Measurements from ENCODE around the gene ZNF574.

The ZNF574 gene

DNA sequence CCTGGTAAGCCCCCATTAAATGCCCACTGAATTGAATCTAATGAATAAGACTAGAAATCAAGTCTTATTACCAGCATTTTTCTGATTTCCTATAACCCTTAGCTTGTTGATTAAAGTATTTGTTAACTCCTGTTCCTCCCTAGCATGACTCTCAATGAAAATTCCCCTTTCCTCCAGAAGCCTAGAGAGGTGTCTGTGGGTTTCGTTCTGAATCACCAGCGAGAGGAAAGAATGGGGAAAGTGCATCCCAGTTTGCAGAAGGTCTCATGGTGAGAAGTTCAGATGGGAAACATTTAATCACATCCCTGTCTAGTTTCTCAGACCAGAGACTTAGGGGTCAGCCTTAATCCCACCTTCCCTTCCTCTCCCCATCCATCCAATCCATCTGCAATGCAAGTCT is 29.4 kb downstream of the ZNF574 start:
- no peak for DNase-seq

DNA sequence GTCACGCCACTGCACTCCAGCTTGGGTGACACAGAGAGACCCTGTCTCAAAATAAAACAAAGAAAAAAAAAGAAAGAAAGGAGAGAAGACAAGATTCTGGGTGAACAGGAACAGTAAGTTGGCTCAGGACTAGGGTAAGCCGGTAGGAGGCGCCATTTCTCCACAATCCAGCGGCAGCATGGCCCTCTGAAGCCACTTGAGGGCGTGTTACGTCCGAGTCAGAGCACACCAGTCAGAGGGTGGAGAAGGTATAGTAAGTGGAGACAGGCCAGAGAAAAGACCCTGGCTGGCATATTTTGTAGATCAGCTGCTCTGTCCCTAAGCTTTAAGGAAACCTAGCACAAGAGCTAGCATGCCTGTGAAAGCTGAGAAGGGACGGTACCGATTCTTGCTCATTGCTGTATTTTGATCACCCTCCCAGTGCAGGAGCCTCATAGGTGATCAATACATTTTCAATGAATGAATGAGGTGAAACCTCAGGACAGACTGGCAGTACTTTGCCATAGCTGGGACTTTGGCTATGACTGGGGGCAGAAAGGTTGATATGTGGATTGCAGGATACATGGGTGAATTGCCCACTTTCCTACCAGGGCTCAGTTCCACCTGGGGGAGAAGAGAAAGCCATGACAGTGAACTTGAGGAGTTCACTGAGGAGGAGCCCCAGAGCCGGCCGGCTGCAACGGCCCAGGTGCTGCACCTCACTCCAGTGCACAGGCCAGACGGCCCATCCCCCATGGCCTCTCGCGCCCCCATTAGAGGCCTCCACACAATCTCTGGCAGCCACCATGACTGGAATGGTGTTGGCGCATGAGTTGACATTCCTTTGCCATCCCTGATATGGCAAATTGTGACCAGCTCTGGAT is 32.8 kb downstream of the ZNF574 start:
- DNase-seq: peak; percentile 86

DNA sequence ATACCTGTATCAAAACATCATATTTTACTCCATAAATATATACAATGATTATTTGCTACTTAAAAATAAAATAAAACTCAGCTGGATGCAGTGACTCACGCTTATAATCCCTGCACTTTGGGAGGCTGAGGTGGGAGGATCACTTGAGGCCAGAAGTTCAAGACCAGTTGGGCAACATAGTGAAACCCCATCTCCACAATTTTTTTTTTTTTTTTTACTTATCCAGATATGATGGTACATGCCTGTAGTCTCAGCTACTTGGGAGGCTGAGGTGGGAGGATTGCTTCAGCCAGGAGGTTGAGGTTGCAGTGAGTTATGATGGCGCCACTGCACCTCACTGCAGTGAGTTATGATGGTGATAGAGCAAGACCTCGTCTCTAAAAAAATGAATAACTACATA is 33.9 kb downstream of the ZNF574 start:
- no peak for DNase-seq

DNA sequence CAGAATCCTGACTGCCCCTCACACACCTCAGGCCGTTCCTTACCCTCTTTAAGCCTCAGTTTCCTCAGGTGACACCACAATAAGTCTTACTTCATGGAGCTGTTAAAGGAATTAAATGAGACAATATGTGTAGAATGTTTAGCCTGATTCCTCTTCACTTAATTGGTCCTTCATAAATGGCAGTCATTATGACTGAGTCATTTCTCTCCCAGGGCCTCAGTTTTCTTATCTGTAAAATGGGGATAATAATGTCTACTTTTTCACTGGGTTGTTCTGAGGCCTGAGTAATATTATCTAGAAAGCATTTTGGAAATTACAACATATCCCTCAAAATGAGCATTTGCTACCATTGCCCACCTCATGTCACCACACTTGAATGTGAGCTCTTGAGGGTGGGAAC is 34.7 kb downstream of the ZNF574 start:
- no peak for DNase-seq

DNA sequence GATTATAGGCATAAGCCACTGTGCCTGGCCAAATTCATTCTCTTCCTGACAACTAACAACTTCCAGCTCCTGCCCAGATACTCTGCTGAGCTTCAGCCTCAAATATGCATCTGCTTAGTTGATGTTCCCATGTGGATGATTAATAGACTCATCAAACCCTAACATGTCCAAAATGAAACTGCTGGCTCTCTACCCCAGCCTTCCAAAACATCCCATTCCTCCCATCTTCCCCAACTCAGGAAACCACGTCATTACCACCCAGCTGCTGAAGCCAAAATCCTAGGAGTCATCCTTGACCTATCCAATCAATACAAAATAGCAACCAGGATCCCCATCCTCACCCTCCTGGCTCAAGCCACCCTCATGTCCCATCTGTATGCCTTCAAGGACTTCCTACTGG is 35.4 kb downstream of the ZNF574 start:
- DNase-seq: peak; percentile 94

DNA sequence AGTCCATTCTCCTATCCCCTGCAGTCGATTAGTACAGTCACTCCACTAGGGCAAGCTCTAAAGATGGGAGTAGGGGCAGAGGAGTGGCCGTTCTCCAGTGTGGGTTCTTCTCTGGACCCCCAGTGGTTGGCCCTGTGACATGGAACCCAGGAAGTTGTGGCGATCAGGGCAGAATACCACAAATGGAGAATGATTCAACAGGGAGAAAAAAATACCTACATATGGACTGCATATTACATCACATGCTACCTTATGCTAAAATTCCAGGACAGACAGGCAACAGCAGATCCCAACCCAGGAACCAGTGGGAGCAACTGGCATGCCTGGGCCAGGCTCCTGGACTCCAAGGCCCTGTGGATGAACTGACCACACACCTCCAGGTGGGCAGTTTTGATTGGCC is 35.8 kb downstream of the ZNF574 start:
- peak; percentile 84 for DNase-seq

GRCh38 chr19:42113641-42114348 is 37.8 kb downstream of the ZNF574 start:
- DNase-seq: peak; percentile 98

DNA sequence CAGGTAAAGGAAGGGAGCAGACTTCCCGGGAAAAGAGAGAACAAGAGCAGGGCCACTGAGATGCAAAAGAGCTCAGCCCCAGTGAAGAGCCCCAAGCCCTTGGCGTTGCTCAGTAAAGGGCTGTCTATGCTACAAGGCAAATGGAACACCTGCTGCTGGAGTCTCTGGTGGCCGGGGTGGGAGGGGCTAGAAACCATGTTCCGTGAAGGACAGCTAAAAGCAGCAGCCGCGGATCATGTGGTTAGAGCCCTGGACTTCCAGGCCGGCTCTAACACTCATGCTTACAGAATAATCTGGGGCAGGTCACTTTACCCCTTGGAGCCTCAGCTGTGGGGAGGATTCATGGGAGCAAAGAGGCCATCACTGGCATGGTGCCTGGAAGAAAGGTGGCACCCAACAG is 38.4 kb downstream of the ZNF574 start:
- no peak for DNase-seq

- no peak for DNase-seq
Measured at GRCh38 chr19:42115219-42115618, 39.3 kb downstream of the ZNF574 start.

DNA sequence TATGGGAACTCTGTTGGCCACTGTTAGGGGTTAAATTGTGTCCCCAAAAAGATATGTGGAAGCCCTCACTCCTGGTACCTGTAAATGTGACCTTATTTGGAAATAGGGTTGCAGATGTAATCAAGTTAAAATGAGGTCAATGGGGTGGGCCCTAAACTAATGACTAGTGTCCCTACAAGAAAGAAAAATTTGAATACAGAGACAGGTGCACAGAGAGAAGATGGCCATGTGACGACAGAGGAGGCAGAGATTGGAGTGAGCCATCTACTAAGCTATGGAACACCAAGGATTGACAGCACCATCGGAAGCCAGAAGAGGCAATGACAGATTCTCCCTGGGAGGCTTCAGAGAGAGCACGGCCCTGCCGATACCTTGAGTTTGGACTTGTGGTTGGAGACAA is 39.7 kb downstream of the ZNF574 start:
- DNase-seq: no peak

DNA sequence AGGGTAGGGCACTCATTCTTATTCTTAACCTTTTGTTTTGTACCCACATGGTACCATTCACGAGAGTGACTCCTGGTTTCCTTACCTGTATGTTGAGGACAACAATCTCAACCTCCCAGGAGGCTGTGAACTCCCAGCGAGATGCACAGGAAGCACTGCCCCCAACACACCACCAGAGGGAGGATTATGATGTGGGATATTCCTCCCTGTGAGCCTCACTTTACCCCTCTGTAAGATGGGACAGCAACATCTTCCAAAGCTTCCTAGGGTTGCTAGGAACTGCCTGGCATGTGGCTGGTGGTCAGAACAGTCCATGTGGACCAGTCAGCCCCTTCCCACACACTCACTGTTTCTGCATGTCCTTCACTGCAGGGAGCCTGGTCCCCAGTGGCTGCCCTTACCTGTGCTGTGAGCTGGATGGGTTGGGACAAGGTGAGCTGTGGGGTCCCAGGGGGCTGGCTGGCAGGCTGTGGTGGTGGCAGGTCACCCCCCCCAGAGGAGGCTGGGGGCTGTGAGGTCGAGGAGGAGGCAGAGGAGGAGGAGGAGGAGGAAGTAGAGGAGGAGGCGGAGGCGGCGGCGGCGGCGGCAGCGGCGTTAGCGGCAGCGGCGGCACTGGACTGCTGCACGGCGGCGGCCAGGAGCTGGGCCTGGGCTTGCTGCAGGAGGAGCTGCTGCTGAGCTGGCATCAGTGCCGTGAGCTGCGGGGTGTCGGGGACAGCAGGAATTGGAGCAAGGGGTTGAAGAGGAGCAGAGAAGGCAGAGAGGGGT is 40.5 kb downstream of the ZNF574 start:
- DNase-seq: no peak

- no peak for DNase-seq
Measured at GRCh38 chr19:42117076-42117475, 41.1 kb downstream of the ZNF574 start.

- no peak for DNase-seq
Measured at GRCh38 chr19:42120276-42120980, 44.5 kb downstream of the ZNF574 start.

GRCh38 chr19:42121036-42121621 is 45.2 kb downstream of the ZNF574 start:
- DNase-seq: no peak

DNA sequence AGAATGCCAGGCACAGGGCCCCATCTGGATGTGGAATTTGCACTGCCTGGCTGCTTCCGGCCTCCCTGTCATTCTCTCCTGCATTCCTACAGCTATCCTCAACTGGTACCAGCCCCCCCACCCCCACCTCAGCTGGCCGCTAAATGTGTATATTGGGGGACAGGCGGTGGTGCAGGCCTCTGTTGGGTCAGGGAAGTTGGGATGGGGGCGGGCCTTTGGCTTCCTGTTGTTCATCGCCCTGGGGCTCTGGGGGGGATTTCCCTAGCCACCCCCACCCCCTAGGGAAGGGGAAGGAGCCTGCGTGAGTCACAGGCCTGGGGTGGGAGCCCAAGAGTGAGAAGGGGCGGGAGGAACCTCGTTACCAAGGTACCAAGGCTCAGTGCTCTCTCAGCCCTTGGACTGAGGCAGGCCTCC is 45.7 kb downstream of the ZNF574 start:
- DNase-seq: peak; percentile 96

DNA sequence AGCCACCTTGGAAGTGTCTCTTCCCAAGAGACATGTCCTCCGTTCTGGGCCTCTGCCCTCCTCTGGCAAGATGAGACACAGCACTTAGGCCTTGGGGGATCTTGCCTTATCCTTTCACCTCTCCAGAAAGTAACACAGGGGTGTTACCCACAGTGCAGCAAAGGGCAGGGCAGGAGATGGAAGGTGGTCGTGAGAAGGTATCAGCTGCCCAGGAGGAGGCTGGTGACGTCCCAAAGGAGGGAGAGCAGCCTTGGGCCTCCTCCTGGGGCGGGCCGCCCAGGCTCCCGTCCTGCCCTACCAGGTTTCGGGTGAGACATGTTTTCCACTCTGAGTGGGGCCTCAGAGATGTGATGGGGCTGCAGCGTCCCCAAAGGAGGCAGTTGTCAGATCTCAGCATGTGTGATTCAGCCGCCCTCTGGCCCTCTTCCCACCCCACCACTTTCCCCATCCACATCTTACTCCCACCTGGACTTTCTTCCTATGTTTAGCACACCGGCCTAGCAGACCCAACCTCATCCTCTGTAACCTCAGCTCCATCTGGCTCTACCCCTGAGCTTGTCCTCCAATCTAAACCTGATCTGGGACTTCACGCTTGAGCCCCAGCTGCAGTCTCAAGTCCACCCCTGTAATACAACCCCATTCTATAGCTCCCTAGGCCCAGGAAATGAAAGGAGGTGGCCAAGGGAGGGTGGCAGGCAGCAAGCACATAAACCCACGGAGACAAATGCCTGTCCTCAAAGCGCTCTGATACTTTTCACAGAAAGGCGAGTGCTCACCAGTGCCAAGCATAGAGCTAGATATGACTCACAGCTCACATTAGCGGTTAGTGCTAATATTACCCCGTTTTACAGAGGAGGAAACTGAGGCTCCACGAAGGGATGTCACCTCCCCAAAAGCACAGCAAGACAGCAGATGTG is 47.0 kb downstream of the ZNF574 start:
- peak; percentile 42 for DNase-seq

DNA sequence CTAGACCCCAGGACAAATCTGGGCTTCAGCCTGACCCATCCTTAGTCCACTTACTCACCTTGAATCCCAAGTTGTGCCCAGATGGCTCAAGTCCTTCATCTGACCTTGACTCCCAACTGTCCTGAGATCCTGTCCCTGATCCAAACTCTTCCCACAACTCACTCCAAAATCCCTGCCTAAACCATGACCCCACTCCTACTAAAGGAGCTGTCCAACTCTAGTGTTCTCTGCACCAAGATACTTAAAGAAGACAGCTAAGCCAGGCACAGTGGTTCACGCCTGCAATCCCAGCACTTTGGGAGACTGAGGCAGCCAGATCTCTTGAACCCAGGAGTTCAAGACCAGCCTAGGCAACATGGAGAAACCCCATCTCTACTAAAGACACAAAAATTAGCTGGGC is 47.8 kb downstream of the ZNF574 start:
- DNase-seq: no peak

DNA sequence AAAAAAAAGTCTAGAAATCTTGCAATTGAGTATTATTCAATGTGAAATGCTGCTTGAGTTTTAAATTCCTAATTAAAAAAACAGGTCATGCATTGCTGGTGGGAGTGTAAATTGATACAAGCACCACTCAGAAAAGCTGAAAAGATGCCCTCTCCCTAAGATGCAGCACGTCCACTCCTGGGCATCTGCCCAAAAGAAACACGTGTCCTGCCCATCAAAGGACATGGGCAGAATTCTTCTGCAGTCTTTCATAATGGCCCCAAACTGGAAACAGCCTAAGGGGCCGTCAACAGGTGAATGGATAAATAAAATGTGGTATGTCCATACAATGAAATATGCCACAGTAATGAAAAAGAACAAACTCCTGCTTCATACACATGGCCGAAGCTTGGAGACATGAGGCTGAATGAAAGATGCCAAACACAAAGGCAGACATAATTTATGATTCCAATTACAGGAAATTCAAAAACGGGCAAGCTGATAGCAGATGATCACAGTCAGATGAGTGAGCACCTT is 48.5 kb downstream of the ZNF574 start:
- no peak for DNase-seq

DNA sequence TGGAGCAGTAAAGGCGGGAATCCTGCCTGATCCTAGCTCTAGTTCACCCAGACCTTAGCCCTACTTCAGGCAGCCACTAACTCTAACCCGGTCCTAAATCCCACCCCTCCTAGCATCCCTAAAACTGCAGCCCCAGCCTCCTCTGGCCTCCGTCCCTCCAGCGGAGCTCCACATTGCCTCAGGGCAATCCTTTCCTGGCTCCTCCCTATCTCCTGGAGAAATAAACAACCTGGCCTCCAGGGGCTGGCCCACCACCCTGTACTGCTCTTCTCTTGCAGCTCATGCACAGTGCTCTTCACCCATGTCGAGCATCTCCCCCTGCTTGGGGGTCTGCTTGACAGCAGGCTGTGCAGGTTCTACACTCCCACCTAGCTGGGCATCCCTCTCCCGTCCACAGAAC is 49.6 kb downstream of the ZNF574 start:
- no peak for DNase-seq

GRCh38 chr19:42126574-42126973 is 50.6 kb downstream of the ZNF574 start:
- DNase-seq: no peak
